SIG-M5 (cell line): ENCODE measurements around the gene FBXL7.

Source experiments
- DNase-seq: peaks from one replicate; lab custom pipeline; 2025; lab: John Stamatoyannopoulos, UW

The FBXL7 gene

DNA sequence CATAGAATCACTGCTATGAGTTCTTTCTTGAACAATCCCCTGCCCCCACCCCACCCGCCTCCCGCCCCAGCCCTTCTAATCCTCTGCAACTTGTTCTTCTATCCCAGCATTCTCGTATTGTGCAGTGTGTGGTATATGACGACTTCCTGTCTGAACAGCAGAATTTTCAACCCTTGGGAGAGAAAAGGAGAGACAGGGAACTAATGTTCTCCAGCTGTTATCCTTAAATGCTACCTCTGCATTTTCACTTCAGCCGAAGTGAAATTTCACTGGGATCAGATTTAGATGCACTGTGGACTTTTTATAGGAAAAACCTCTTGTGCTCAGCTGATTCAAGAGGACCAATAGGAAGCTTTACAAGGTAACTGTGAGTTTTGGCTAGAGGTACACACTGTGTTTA, 2.2 kb downstream of the FBXL7 start:
- no peak for DNase-seq

DNA sequence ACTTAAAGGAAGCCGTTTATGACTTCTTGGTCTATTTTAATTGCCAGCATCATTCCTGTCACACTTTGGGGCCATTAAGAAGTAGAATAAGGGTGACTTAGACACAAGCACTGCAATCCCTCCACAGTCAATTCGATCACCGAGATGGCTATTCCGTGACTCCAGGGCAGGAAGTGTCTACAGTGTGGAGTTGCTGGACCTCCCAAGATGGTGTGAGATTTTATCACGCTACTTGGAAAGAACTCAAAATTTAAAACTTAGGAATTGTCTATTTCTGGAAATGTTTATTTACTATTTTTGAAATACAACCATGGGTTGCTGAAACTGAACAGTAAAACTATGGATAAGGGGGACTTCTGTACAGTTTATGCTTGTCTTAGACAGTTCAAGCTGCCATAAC, 6.2 kb downstream of the FBXL7 start:
- no peak for DNase-seq

- no peak for DNase-seq
Measured at GRCh38 chr5:15506897-15507296, 6.9 kb downstream of the FBXL7 start.

- DNase-seq: no peak
Measured at GRCh38 chr5:15510092-15510491, 10.1 kb downstream of the FBXL7 start.

DNA sequence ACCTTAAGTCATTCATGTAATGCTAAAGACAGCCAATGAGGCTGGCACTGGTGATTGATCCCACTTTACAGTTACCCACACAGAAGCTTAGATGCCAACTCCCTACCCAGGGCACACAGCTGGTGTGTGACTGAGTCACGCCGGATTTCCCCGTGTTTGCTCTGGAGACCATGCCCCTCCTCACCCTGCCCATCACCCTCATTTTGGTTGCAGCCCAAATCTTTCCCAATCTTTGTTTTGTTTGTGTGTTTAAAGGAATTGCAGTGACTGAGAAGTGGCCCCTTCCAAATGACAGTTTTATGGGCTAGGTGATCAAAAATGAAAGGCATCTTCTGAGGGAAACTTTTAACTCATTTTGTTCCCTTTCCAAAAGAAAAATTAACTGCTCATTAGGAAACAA, 10.9 kb downstream of the FBXL7 start:
- no peak for DNase-seq

DNA sequence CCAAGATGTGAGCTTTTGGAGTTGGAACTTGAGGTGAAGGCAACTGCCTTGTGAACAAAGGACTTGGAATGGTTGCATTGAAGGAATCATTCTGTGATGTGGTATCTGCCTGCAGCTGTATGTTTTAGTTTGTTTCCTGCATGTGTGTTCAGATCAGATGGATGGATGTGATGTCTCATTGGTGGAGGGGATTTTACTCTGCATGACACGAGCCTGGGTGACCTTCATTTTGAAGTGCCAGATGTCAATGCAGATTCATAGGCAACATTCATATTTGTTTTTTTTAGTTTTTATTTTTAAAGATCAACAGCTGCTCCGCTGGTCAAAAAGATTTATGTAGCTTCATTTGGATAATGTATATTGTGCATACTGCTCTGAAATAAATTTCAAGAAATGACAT, 13.5 kb downstream of the FBXL7 start:
- no peak for DNase-seq

- no peak for DNase-seq
Measured at GRCh38 chr5:15513911-15514310, 13.9 kb downstream of the FBXL7 start.

- DNase-seq: no peak
Measured at GRCh38 chr5:15515229-15515628, 15.2 kb downstream of the FBXL7 start.

- no peak for DNase-seq
Measured at GRCh38 chr5:15516486-15516885, 16.5 kb downstream of the FBXL7 start.

- no peak for DNase-seq
Measured at GRCh38 chr5:15518786-15519185, 18.8 kb downstream of the FBXL7 start.

DNA sequence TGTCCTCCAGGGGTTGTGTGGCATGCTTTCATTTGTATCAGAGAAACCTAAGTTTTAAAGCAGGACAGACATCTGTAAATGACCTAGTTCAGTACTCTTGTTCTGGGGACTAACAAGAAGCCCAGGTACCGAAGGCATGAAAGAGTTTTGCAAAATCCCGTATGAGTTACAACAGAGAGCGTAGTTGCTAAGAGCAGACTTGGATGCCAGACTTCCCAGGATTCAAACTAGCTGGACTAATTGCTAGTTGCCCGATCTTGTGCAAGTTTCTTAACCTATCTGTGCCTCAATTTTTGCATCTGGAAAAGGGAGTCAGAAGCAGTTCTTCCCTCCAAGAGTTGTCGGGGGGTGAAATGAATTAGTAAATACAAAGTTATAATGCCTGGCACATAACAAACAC, 20.9 kb downstream of the FBXL7 start:
- DNase-seq: no peak

GRCh38 chr5:15521381-15522186, 21.6 kb downstream of the FBXL7 start:
- no peak for DNase-seq

GRCh38 chr5:15522187-15522520, 22.2 kb downstream of the FBXL7 start:
- no peak for DNase-seq

DNA sequence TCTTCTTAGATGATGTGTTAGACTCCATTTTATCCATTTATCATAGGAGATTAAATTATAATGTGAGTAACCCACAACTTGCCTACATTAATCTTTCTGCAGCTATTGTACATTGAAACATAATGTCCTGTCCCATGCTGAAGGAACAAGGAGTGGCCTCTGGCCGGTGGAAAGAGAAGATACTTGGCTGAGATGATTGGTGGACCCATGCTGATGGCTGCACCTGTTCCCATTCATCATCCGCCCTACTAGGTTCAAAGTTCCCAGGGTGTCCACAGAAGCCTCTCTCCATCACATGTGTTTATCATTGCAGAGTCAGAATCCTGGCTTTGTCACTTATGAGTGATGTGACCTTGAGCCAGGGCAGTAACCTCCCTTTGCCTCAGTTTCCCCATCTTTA, 24.7 kb downstream of the FBXL7 start:
- no peak for DNase-seq

GRCh38 chr5:15525703-15526275, 25.8 kb downstream of the FBXL7 start:
- no peak for DNase-seq

- DNase-seq: no peak
Measured at GRCh38 chr5:15526413-15526812, 26.4 kb downstream of the FBXL7 start.

- DNase-seq: no peak
Measured at GRCh38 chr5:15528476-15528875, 28.5 kb downstream of the FBXL7 start.

GRCh38 chr5:15529013-15529412, 29.0 kb downstream of the FBXL7 start:
- no peak for DNase-seq

- no peak for DNase-seq
Measured at GRCh38 chr5:15529821-15530220, 29.8 kb downstream of the FBXL7 start.

- DNase-seq: no peak
Measured at GRCh38 chr5:15533129-15533893, 33.3 kb downstream of the FBXL7 start.

DNA sequence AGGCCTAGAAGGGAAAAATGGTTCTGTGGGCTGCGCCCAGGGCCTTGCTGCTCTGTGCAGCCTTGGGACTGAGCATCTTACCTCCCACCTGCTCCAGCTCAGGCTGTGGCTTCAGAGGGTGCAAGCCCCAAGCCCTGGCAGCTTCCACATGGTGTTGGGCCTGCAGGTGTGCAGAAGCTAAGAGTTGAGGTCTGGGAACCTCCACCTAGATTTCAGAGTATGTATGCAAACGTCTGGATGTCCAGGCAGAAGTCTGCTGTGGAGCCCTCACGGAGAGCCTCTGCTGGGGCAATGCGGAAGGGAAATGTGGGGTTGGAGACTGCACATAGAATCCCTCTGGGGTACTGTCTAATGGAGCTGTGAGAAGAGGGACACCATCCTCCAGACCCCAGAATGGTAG, 36.0 kb downstream of the FBXL7 start:
- DNase-seq: no peak

DNA sequence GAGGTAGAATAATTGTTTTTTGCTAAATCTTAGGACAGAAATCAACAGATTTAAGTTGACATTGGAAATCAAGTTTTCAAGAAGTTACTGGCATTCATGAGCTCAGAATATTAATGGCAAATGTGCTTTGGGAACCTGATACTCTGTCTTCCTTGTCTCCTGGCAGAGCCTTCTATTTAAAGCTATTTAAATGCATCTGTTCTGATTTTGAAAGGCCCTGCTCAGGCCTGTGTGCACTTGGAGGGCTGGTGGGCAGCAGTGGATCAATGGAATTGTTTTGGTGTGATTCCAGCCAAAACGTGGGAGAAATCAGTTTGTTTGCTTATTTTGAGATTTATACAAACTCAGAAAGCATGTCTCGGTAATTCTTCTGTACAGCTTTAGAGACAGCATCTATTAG, 38.5 kb downstream of the FBXL7 start:
- no peak for DNase-seq

DNA sequence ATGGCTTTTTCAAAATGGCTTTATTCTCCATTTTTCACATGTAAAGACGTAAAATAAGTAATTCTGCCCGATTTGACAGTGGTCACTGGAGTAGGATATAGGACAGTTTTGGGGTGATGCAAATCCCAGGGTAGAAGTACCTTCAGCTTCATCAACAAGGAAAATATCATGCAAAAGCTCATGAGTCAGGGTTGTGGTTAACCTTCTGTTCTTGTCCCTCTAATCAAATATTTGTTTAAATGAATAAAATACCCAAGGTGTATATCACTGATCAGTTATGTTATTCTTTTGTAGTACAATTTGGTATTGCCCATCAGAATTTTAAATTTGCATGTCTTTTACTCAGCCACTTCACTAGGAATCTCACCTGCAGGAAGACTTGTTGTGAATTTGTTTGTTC, 40.0 kb downstream of the FBXL7 start:
- DNase-seq: no peak
